GM12891 (cell line): ENCODE results near the gene RCOR1.

Source experiments
- PAX5 ChIP-seq: IDR thresholded peaks from 2 replicates; pipeline ENCODE4 v1.6.1; 2011; ENCODE audit warnings: low read length, moderate library complexity, mild to moderate bottlenecking; ENCODE audit not compliant: insufficient read depth, severe bottlenecking
- POLR2A ChIP-seq: IDR thresholded peaks from 2 replicates; pipeline ENCODE4 v1.6.1; 2011; ENCODE audit warnings: low read depth, low read length, control low read depth
- POLR2AphosphoS5 ChIP-seq: IDR thresholded peaks from 2 replicates; pipeline ENCODE4 v1.6.1; 2011; ENCODE audit warnings: low read depth, low read length, control low read depth
- SPI1 ChIP-seq: IDR thresholded peaks from 2 replicates; pipeline ENCODE4 v1.6.1; 2011; ENCODE audit warnings: low read depth, low read length, control low read depth
- TAF1 ChIP-seq: IDR thresholded peaks from 2 replicates; pipeline ENCODE4 v1.6.1; 2011; ENCODE audit warnings: low read depth, low read length, control low read depth

DNA sequence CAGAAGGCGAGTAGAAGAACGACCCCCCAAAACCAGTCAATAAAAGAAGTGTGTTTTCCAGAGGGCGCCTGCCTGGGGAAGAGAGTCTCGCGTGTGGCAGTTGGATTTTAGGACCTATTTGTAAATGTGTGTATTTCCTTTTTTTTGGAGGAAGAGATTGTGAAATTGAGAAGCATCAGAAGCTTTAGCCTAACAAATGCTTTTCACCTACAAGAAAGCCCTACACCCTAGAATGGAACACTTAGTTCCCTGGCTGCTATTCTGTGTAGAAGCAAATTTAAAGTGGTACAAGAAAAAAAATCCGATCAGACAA lies 1.3 kb downstream of the RCOR1 start:
- TF ChIP-seq TAF1 = no peak
- TF ChIP-seq POLR2A = no peak
- no peak for TF ChIP-seq POLR2AphosphoS5
- no peak for TF ChIP-seq SPI1
- TF ChIP-seq PAX5 = no peak
